ENCODE results near the gene CMTM7.

CMTM7 gene

GRCh38 chr3:32413845-32414521 is 22.3 kb downstream of the CMTM7 start:
- DNase-seq (ENCODE audit: low read depth in 2 of 2): no peak

GRCh38 chr3:32414522-32415202 is 23.0 kb downstream of the CMTM7 start:
- no peak for DNase-seq (ENCODE audit: low read depth in 2 of 2)

GRCh38 chr3:32419742-32420125 is 28.1 kb downstream of the CMTM7 start:
- DNase-seq (ENCODE audit: low read depth in 2 of 2): no peak

- no peak for DNase-seq (ENCODE audit: low read depth in 2 of 2)
Observed at GRCh38 chr3:32420126-32421038, 28.7 kb downstream of the CMTM7 start.

- no peak for DNase-seq (ENCODE audit: low read depth in 2 of 2)
Observed at GRCh38 chr3:32421185-32421584, 29.5 kb downstream of the CMTM7 start.

- DNase-seq (ENCODE audit: low read depth in 2 of 2): no peak
Observed at GRCh38 chr3:32421991-32422859, 30.6 kb downstream of the CMTM7 start.

- no peak for DNase-seq (ENCODE audit: low read depth in 2 of 2)
Observed at GRCh38 chr3:32422943-32423342, 31.3 kb downstream of the CMTM7 start.

- DNase-seq (ENCODE audit: low read depth in 2 of 2): no peak
Observed at GRCh38 chr3:32423534-32423933, 31.9 kb downstream of the CMTM7 start.

GRCh38 chr3:32423956-32424557 is 32.4 kb downstream of the CMTM7 start:
- DNase-seq (ENCODE audit: low read depth in 2 of 2): no peak

GRCh38 chr3:32424581-32425250 is 33.1 kb downstream of the CMTM7 start:
- DNase-seq (ENCODE audit: low read depth in 2 of 2): no peak

GRCh38 chr3:32428092-32429068 is 36.7 kb downstream of the CMTM7 start:
- no peak for DNase-seq (ENCODE audit: low read depth in 2 of 2)

- no peak for DNase-seq (ENCODE audit: low read depth in 2 of 2)
Observed at GRCh38 chr3:32430900-32431299, 39.2 kb downstream of the CMTM7 start.

GRCh38 chr3:32431481-32431880 is 39.8 kb downstream of the CMTM7 start:
- DNase-seq (ENCODE audit: low read depth in 2 of 2): no peak

GRCh38 chr3:32432045-32432710 is 40.5 kb downstream of the CMTM7 start:
- no peak for DNase-seq (ENCODE audit: low read depth in 2 of 2)

GRCh38 chr3:32432711-32433530 is 41.3 kb downstream of the CMTM7 start:
- no peak for DNase-seq (ENCODE audit: low read depth in 2 of 2)

- no peak for DNase-seq (ENCODE audit: low read depth in 2 of 2)
Observed at GRCh38 chr3:32434206-32434605, 42.6 kb downstream of the CMTM7 start.

- DNase-seq (ENCODE audit: low read depth in 2 of 2): no peak
Observed at GRCh38 chr3:32435911-32436815, 44.5 kb downstream of the CMTM7 start.

All from stimulated activated CD8-positive, alpha-beta memory T cell treated with anti-CD3 and anti-CD28 coated beads, Interleukin-2, amount 100 ng/mL, for 48 hours (primary cell).